Spleen (tissue), 11 donors: Measurements from ENCODE around the gene KLRF1. TPM values are rescaled to one million over a fixed set of nuclear protein-coding genes. Genes with fewer than 3 reads are reported as not detected.

Experiments used
- DNase-seq: peaks from one replicate; pipeline ENCODE4 v3.0.0-alpha.2; 2020
- H3K27ac ChIP-seq, 8 donors: fragments of 200-600 bp; sonication (generic) in 7 of 8; 1 replicate in 4 of 8; 2 replicates in 4 of 8; pipeline versions ENCODE4 v1.5.0 to v1.8.0; 2016 to 2021; ENCODE audit warnings: inconsistent platforms in 4 of 8, mild to moderate bottlenecking in 4 of 8, moderate library complexity in 1 of 8
- H3K27me3 ChIP-seq, 7 donors: fragments of 200-600 bp; sonication (generic) in 6 of 7; replicated peaks in 1 of 7; 1 replicate in 4 of 7; 2 replicates in 3 of 7; pipeline versions ENCODE4 v1.5.0 to v1.8.0; 2016 to 2021; ENCODE audit warnings: inconsistent platforms in 3 of 7, mild to moderate bottlenecking in 1 of 7
- H3K36me3 ChIP-seq, 6 donors: fragments of 200-600 bp; sonication (generic) in 5 of 6; 1 replicate in 4 of 6; 2 replicates in 2 of 6; pipeline versions ENCODE4 v1.5.0 to v1.8.0; 2016 to 2021; ENCODE audit warnings: inconsistent platforms in 2 of 6
- H3K4me1 ChIP-seq, 6 donors: fragments of 200-600 bp; sonication (generic) in 5 of 6; 1 replicate in 3 of 6; 2 replicates in 3 of 6; pipeline versions ENCODE4 v1.5.0 to v1.8.0; 2016 to 2021; ENCODE audit warnings: inconsistent platforms in 3 of 6
- H3K4me3 ChIP-seq, 8 donors: fragments of 200-600 bp; sonication (generic) in 7 of 8; 1 replicate in 4 of 8; 2 replicates in 4 of 8; pipeline versions ENCODE4 v1.5.0 to v1.8.0; 2016 to 2021; ENCODE audit warnings: inconsistent platforms in 4 of 8, mild to moderate bottlenecking in 4 of 8, moderate library complexity in 2 of 8
- H3K9me3 ChIP-seq, 8 donors: fragments of 200-600 bp; sonication (generic) in 7 of 8; 1 replicate in 4 of 8; 2 replicates in 4 of 8; pipeline versions ENCODE4 v1.5.0 to v1.8.0; 2016 to 2021; ENCODE audit warnings: inconsistent platforms in 4 of 8
- POLR2A ChIP-seq, 3 donors: fragments of 450-650 bp; IDR thresholded peaks; one replicate each; pipeline ENCODE4 v1.5.1; 2017; ENCODE audit warnings: antibody characterized with exemption in 3 of 3, mild to moderate bottlenecking in 1 of 3
- POLR2AphosphoS5 ChIP-seq, 3 donors: sonication (generic); formaldehyde crosslinking; IDR thresholded peaks; one replicate each; pipeline ENCODE4 v1.5.1; 2017; ENCODE audit warnings: antibody characterized with exemption in 3 of 3
- WGBS, 5 donors: extraction: QIAGEN DNeasy Blood & Tissue Kit in 3 of 5; methylation state at CpG; one replicate each; pipeline versions ENCODE4 v1.1.5 to v1.1.7; 2013 to 2018; 5-methylcytosine and 5-hydroxymethylcytosine counted together
- intact Hi-C: fragments of 100-400 bp; cut with DNase I; formaldehyde crosslinking; loops from one replicate; pipeline ENCODE4 v1.15.0; 2023; ENCODE audit warnings: low total_unique reads
- polyA plus RNA-seq, 3 donors: library from polyadenylated mRNA; stranded (reverse); fragments of 200-250 nt; gene quantifications; one replicate each; pipeline ENCODE4 v1.2.1, GENCODE V29; 2013
- total RNA-seq, 7 donors: library from RNA; depleted of rRNA in 3 of 7; stranded (reverse); fragments of >200 nt in 3 of 7; fragmentation: NEBNext Ultra II Directional in 4 of 7; extraction: Animal tissue kit (Norgen Biotek cat#: 25700) in 4 of 7; gene quantifications; one replicate each; pipeline versions ENCODE4 v1.1.0 to v1.2.1, GENCODE V29; 2016 to 2021
- TF ChIP-seq, protein P1 (sequence below), 11 experiments: fragments of 200-600 bp in 7 of 11; fragments of 450-650 bp in 4 of 11; sonication (generic) in 4 of 11; IDR thresholded peaks in 8 of 11; conservative IDR thresholded peaks in 3 of 11; 1 replicate in 7 of 11; 2 replicates in 4 of 11; pipeline versions ENCODE4 v1.4.0 to v1.8.0; 2016 to 2021; ENCODE audit warnings: antibody characterized with exemption in 11 of 11, inconsistent platforms in 4 of 11, mild to moderate bottlenecking in 1 of 11
- donor health status: healthy with polysubstance abuse.
- donor health status: DM: no; HTN: no; CAD: no; lungs with moderate emphysema.
- donor health status: DM: no; HTN: no; CAD: no.
- donor health status: Bipolar disorder and iron deficiency.
- donor health status: healthy.
- donor health status: DM: no; HTN: no; CAD: no.
- donor health status: DM: yes; HTN: yes; CAD: no.

KLRF1 gene
- total and polyA plus RNA-seq, 10 donors: 7.9 to 22.6 (median 9.7) TPM

DNA sequence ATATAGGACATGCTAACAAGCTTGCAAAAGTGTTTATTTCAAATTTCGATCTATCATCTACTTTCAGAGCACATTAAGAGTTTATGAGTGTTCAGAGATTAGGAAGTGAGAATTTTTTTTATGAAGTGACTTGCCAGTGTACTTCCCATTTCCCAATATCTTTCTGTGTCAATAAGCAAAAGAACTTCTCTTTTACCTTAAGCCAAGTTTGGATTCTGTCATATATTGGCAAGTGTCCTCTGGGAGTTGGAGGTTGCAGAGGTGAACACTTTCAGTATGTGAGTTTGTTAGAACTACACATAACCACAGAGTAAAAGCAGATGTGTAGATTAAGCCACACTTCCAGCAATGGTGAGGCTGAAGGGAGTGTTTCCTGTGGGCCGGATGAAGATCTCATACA, 16.6 kb upstream of the KLRF1 start:
- H3K27me3 ChIP-seq: peaks cover 0 to 10% (median 0%) of the 10 kb centered on the region in 7 donors
- peaks cover 0 to 37% (median 19%) of the 10 kb centered on the region in 6 donors for H3K4me1 ChIP-seq
- no peak for DNase-seq
- H3K9me3 ChIP-seq: no peaks in the 10 kb centered on the region
- no peaks in the 10 kb centered on the region for H3K36me3 ChIP-seq
- TF ChIP-seq POLR2A (IDR thresholded peaks at IDR 0.05) (no peak), POLR2AphosphoS5 (IDR thresholded peaks at IDR 0.05) (no peak)
- TF ChIP-seq, protein P1, sequence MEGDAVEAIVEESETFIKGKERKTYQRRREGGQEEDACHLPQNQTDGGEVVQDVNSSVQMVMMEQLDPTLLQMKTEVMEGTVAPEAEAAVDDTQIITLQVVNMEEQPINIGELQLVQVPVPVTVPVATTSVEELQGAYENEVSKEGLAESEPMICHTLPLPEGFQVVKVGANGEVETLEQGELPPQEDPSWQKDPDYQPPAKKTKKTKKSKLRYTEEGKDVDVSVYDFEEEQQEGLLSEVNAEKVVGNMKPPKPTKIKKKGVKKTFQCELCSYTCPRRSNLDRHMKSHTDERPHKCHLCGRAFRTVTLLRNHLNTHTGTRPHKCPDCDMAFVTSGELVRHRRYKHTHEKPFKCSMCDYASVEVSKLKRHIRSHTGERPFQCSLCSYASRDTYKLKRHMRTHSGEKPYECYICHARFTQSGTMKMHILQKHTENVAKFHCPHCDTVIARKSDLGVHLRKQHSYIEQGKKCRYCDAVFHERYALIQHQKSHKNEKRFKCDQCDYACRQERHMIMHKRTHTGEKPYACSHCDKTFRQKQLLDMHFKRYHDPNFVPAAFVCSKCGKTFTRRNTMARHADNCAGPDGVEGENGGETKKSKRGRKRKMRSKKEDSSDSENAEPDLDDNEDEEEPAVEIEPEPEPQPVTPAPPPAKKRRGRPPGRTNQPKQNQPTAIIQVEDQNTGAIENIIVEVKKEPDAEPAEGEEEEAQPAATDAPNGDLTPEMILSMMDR (IDR thresholded peaks at IDR 0.05 in 8 of 11, conservative IDR thresholded peaks at IDR 0.05 in 3 of 11): no peak
- no peak overlapping the region for H3K4me3 ChIP-seq
- peak overlapping the region in 3 of 8 donors; percentile 3 to 45 (median 37) for H3K27ac ChIP-seq
- intact Hi-C loops: no loop called here
- whole genome bisulfite sequencing, 5 donors: 19 to 54% (median 27%) methylated on average over 2 of the region's 2 CpGs

DNA sequence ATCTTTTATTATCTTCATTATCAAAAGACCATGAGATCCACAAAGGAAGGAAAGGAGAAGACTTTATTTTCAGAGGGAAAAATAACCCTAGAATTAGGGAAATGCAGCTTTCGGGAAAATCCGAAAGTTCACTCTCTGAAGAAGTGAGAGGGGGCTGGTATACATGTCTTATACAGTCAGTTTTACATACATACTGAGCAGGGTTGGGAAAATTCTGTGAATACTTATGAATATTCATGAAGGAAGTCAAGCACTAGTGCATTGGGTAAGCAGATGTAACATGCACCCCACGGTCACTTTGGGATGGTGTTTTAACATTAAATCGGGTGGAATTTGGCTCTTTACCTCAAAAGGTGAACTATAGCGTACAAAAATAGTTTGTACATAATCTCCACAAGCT, 15.7 kb upstream of the KLRF1 start:
- H3K27me3 ChIP-seq: peaks cover 0 to 10% (median 0%) of the 10 kb centered on the region in 7 donors
- H3K4me3 ChIP-seq: no peak overlapping the region
- H3K4me1 ChIP-seq: peaks cover 0 to 37% (median 19%) of the 10 kb centered on the region in 6 donors
- intact Hi-C loops: no loop called here
- 73 to 85% (median 81%) methylated on average over 5 of the region's 5 CpGs for WGBS, 5 donors
- H3K27ac ChIP-seq: no peak overlapping the region
- H3K9me3 ChIP-seq: no peaks in the 10 kb centered on the region
- TF ChIP-seq POLR2AphosphoS5 (IDR thresholded peaks at IDR 0.05): no peak
- TF ChIP-seq POLR2A (IDR thresholded peaks at IDR 0.05): no peak
- TF ChIP-seq, protein P1 (IDR thresholded peaks at IDR 0.05 in 8 of 11, conservative IDR thresholded peaks at IDR 0.05 in 3 of 11): no peak
- no peak for DNase-seq
- H3K36me3 ChIP-seq: no peaks in the 10 kb centered on the region

DNA sequence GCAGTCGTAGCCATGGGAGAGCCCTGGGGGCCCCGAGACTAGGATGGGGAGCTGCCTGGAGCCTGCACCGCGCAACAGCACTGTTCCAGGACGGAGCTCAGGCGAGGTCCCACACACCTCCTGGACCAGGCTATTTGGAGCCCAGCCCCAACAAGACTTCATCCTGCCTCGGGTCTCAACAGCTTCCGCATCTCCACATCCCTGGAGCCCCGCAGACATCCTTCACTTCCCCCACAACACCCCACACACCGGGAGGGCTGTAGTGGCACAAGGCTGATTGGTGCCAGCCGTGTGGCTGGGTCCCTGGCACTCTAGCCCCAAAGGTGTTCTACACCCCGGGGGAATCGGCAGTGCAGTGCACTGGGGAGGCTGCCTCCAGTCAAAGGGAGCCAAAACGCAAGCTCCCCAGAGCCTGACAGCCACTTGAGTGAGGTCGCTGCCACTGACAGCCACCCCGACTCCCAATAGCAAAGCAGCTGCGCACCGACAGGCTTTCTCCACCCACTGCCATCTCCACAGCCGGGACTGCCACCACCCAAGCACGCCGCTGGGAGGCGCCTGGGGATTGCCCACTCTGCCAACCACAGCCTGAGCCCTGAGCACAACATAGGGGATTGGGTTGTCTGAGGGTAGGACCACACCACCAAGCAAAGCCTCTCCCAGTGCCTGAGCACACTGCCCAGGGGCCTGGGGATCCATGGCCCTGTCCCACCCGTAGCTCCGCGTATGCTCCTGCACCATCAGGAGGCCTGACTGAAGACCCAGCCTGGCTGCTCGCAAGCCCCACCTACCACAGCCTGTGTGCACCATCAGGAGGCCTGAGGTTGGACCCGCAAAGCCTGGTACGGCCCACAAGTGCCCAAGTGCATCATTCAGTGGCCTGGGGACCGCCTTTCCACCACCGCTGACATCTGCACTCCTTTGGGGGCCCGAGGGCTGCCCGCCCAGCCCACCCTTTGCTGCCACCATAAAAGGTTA, 13.2 kb upstream of the KLRF1 start:
- Histone ChIP-seq H3K27ac (peak overlapping the region in 6 of 8 donors; percentile 32 to 80 (median 59)), H3K4me1 (peaks cover 0 to 37% (median 19%) of the 10 kb centered on the region in 6 donors), H3K27me3 (peaks cover 0 to 11% (median 0%) of the 10 kb centered on the region in 7 donors), H3K4me3 (peak overlapping the region; percentile 15 to 68 (median 34)), H3K9me3 (no peaks in the 10 kb centered on the region), H3K36me3 (no peaks in the 10 kb centered on the region)
- intact Hi-C loops: loop anchor here (2.0 kb wide), 1 partner anchor 111 kb away; no protein-coding TSS in a partner anchor
- WGBS, 5 donors: 29 to 58% (median 33%) methylated on average over 19 to 32 of the region's 32 CpGs
- DNase-seq: peak; percentile 98
- TF ChIP-seq, protein P1 (IDR thresholded peaks at IDR 0.05 in 8 of 11, conservative IDR thresholded peaks at IDR 0.05 in 3 of 11): peak; percentile 80 to 97 (median 95)
- peak; percentile 63 to 81 (median 70) for TF ChIP-seq POLR2AphosphoS5 (IDR thresholded peaks at IDR 0.05)
- TF ChIP-seq POLR2A (IDR thresholded peaks at IDR 0.05): no peak
